GM19239 (cell line): ENCODE results near the gene TRPV2.

ENCODE experiments used
- DNase-seq: peaks from one replicate; pipeline ENCODE4 v3.0.0; 2011; ENCODE audit warnings: low spot score; ENCODE audit not compliant: insufficient read length
- FAIRE-seq: peaks from 2 replicates; lab custom pipeline; 2011; peaks lifted over from hg19 to GRCh38; lab: Jason Lieb, UNC

Gene TRPV2

GRCh38 chr17:16471295-16471694 lies 55.9 kb downstream of the TRPV2 start:
- no peak for DNase-seq
- FAIRE-seq = no peak

GRCh38 chr17:16472539-16472938 lies 57.2 kb downstream of the TRPV2 start:
- no peak for DNase-seq
- no peak for FAIRE-seq

GRCh38 chr17:16473044-16474011 lies 58.0 kb downstream of the TRPV2 start:
- no peak for FAIRE-seq
- DNase-seq = no peak

- no peak for DNase-seq
These were observed 58.8 kb downstream of the TRPV2 start for GRCh38 chr17:16474012-16474725.

GRCh38 chr17:16475179-16475704 lies 59.9 kb downstream of the TRPV2 start:
- no peak for DNase-seq
- FAIRE-seq = no peak

More at GRCh38 chr17:16474012-16474725, 58.8 kb downstream of the TRPV2 start:
- FAIRE-seq = no peak

GRCh38 chr17:16477255-16477654 lies 61.9 kb downstream of the TRPV2 start:
- no peak for DNase-seq
- FAIRE-seq = no peak

- FAIRE-seq (no peak), DNase-seq (no peak)
These were observed 62.3 kb downstream of the TRPV2 start for GRCh38 chr17:16477666-16478065.

GRCh38 chr17:16478649-16479048 lies 63.3 kb downstream of the TRPV2 start:
- no peak for DNase-seq
- FAIRE-seq = no peak

- DNase-seq = no peak
- no peak for FAIRE-seq
These were observed 63.9 kb downstream of the TRPV2 start for GRCh38 chr17:16479264-16479663.

- FAIRE-seq (no peak), DNase-seq (no peak)
These were observed 65.6 kb downstream of the TRPV2 start for GRCh38 chr17:16480995-16481394.

GRCh38 chr17:16482253-16482652 lies 66.9 kb downstream of the TRPV2 start:
- FAIRE-seq = no peak
- DNase-seq = no peak

GRCh38 chr17:16483021-16483645 lies 67.8 kb downstream of the TRPV2 start:
- FAIRE-seq (no peak), DNase-seq (no peak)

GRCh38 chr17:16484445-16485175 lies 69.2 kb downstream of the TRPV2 start:
- no peak for FAIRE-seq
- DNase-seq = no peak
